ENCODE measurements around the gene ZNF674.

GRCh38 chrX:46502848-46503247 is 42.4 kb downstream of the ZNF674 start:
- TF ChIP-seq CTCF (IDR thresholded peaks at IDR 0.05 in 8 of 11, conservative IDR thresholded peaks at IDR 0.05 in 3 of 11) (no peak), POLR2A (IDR thresholded peaks at IDR 0.05) (no peak)

Data from spleen (tissue), 7 donors.